22Rv1 (cell line): ENCODE data around the gene DNM3.

Experiments used
- ZFX ChIP-seq: fragments of 450-650 bp; IDR thresholded peaks from 2 replicates; pipeline ENCODE4 v1.6.1; 2017; ENCODE audit warnings: antibody characterized with exemption, borderline replicate concordance
- TF ChIP-seq, protein P1 (sequence below): fragments of 450-650 bp; IDR thresholded peaks from 2 replicates; pipeline ENCODE4 v1.5.1; 2017; ENCODE audit warnings: mild to moderate bottlenecking

DNA sequence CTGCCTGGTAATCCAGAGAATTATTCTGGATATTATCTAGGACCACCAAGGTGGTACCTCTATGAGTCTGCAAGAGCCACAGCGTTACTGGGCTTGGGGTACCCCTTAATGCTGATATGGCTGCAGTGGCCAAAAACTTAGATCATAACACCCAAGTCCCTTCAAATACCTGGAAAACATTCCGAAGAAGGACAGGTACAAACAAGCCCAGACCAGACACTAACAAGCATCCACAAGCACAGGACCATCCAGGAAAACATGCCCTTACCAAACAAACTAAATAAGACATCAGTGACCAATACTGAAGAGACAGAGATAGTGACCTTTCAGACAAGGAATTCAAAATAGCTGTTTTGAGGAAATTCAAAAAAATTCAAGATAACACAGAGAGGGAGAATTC lies 582.0 kb downstream of the DNM3 start:
- TF ChIP-seq, protein P1, sequence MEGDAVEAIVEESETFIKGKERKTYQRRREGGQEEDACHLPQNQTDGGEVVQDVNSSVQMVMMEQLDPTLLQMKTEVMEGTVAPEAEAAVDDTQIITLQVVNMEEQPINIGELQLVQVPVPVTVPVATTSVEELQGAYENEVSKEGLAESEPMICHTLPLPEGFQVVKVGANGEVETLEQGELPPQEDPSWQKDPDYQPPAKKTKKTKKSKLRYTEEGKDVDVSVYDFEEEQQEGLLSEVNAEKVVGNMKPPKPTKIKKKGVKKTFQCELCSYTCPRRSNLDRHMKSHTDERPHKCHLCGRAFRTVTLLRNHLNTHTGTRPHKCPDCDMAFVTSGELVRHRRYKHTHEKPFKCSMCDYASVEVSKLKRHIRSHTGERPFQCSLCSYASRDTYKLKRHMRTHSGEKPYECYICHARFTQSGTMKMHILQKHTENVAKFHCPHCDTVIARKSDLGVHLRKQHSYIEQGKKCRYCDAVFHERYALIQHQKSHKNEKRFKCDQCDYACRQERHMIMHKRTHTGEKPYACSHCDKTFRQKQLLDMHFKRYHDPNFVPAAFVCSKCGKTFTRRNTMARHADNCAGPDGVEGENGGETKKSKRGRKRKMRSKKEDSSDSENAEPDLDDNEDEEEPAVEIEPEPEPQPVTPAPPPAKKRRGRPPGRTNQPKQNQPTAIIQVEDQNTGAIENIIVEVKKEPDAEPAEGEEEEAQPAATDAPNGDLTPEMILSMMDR = no peak
- no peak for TF ChIP-seq ZFX
